H1 (cell line): ENCODE data around the gene MYL7. TPM values are rescaled to one million over a fixed set of nuclear protein-coding genes. Genes with fewer than 3 reads are reported as not detected.

Experiments used
- CTCF ChIA-PET: fragments of 300-600 bp; sonication (Branson Sonifier 250); formaldehyde crosslinking; loops from one replicate; lab custom pipeline; 2021; ENCODE audit not compliant: partially characterized antibody; lab: Charles Lee
- POLR2A ChIA-PET: fragments of 300-600 bp; sonication (Branson Sonifier 250); formaldehyde crosslinking; loops from one replicate; lab custom pipeline; 2021; ENCODE audit warnings: inconsistent platforms; ENCODE audit not compliant: partially characterized antibody; lab: Charles Lee
- DNase-seq, 2 experiments: peaks; one replicate each; pipeline versions ENCODE4 v3.0.0 to v3.0.0-alpha.2; 2010 to 2022; ENCODE audit warnings: low spot score in 2 of 2, low read depth in 1 of 2, mixed read lengths in 1 of 2
- FAIRE-seq: peaks from 2 replicates; lab custom pipeline; 2011; peaks lifted over from hg19 to GRCh38; lab: Jason Lieb, UNC
- H2AFZ ChIP-seq: 2 replicates; pipeline ENCODE4 v1.8.1; 2012; ENCODE audit warnings: low read length, inconsistent platforms
- H2AK5ac ChIP-seq: 2 replicates; pipeline ENCODE4 v1.6.1; 2013; ENCODE audit warnings: low read depth, low read length
- H2BK120ac ChIP-seq: replicated peaks from 2 replicates; pipeline ENCODE3; 2013; ENCODE audit warnings: low read depth, low read length, inconsistent platforms
- H2BK12ac ChIP-seq: 2 replicates; pipeline ENCODE4 v1.6.1; 2013; ENCODE audit warnings: low read depth, low read length
- H2BK15ac ChIP-seq: 2 replicates; pipeline ENCODE4 v1.6.1; 2013; ENCODE audit warnings: low read length
- H2BK20ac ChIP-seq: 2 replicates; pipeline ENCODE4 v1.6.1; 2013; ENCODE audit warnings: low read length
- H2BK5ac ChIP-seq: 2 replicates; pipeline ENCODE4 v1.6.1; 2013; ENCODE audit warnings: low read depth, low read length
- H3K14ac ChIP-seq: 2 replicates; pipeline ENCODE4 v1.6.1; 2013; ENCODE audit warnings: inconsistent platforms; ENCODE audit not compliant: insufficient read length
- H3K18ac ChIP-seq: 2 replicates; pipeline ENCODE4 v1.6.1; 2013; ENCODE audit warnings: low read length; ENCODE audit errors: extremely low read depth
- H3K23ac ChIP-seq: 2 replicates; pipeline ENCODE4 v1.6.1; 2013; ENCODE audit warnings: inconsistent platforms; ENCODE audit not compliant: insufficient read length
- H3K23me2 ChIP-seq: 2 replicates; pipeline ENCODE4 v1.6.1; 2013; ENCODE audit warnings: low read depth, low read length
- H3K27ac ChIP-seq: 2 replicates; pipeline ENCODE4 v1.6.1; 2011; ENCODE audit warnings: low read depth, low read length, inconsistent platforms
- H3K27me3 ChIP-seq, 4 experiments: replicated peaks in 1 of 4; 1 replicate in 1 of 4; 2 replicates in 3 of 4; pipeline versions ENCODE4 v1.6.1 to v1.8.1; 2011 to 2013; ENCODE audit warnings: low read length in 3 of 4, mild to moderate bottlenecking in 3 of 4, inconsistent platforms in 2 of 4, mixed read lengths in 2 of 4, moderate library complexity in 1 of 4; ENCODE audit not compliant: control insufficient read depth in 3 of 4, insufficient read depth in 3 of 4; ENCODE audit errors: extremely low read depth in 1 of 4
- H3K36me3 ChIP-seq, 4 experiments: 2 replicates each; pipeline versions ENCODE4 v1.6.1 to v1.8.1; 2011 to 2013; ENCODE audit warnings: mild to moderate bottlenecking in 4 of 4, low read length in 3 of 4, moderate library complexity in 2 of 4, control low read depth in 1 of 4, inconsistent platforms in 1 of 4; ENCODE audit not compliant: insufficient read depth in 4 of 4, control insufficient read depth in 2 of 4
- H3K4ac ChIP-seq: replicated peaks from 2 replicates; pipeline ENCODE3; 2013; ENCODE audit warnings: low read length, low read depth, mixed read lengths, inconsistent platforms; ENCODE audit not compliant: insufficient read length
- H3K4me1 ChIP-seq, 4 experiments: replicated peaks in 1 of 4; 1 replicate in 1 of 4; 2 replicates in 3 of 4; pipeline versions ENCODE4 v1.6.1 to v1.8.1; 2011 to 2013; ENCODE audit warnings: low read length in 3 of 4, inconsistent platforms in 2 of 4, mixed read lengths in 1 of 4; ENCODE audit not compliant: insufficient read depth in 4 of 4, control insufficient read depth in 3 of 4
- H3K4me2 ChIP-seq, 2 experiments: 2 replicates each; pipeline versions ENCODE4 v1.6.1 to v1.8.1; 2011 to 2013; ENCODE audit warnings: low read depth in 2 of 2, low read length in 2 of 2, control low read depth in 1 of 2, inconsistent platforms in 1 of 2, mild to moderate bottlenecking in 1 of 2; ENCODE audit not compliant: insufficient read depth in 1 of 2
- H3K4me3 ChIP-seq, 4 experiments: fragments of 200-600, 300-600 bp in 1 of 4; sonication (generic), shearing (Covaris generic), sonication (Bioruptor Twin) in 1 of 4; 2 replicates each; pipeline versions ENCODE4 v1.5.1 to v1.8.1; 2011 to 2016; ENCODE audit warnings: low read length in 4 of 4, low read depth in 3 of 4, control low read depth in 2 of 4, inconsistent platforms in 2 of 4, mild to moderate bottlenecking in 2 of 4, mixed read lengths in 1 of 4, moderate library complexity in 1 of 4; ENCODE audit not compliant: insufficient read depth in 2 of 4; ENCODE audit errors: extremely low read depth in 1 of 4
- H3K56ac ChIP-seq: replicated peaks from 2 replicates; pipeline ENCODE3; 2013; ENCODE audit warnings: low read depth, mild to moderate bottlenecking, mixed read lengths, low read length, inconsistent platforms; ENCODE audit not compliant: insufficient read length
- H3K79me1 ChIP-seq: 2 replicates; pipeline ENCODE4 v1.6.1; 2013; ENCODE audit warnings: low read depth, low read length, control low read depth
- H3K79me2 ChIP-seq, 2 experiments: 2 replicates each; pipeline versions ENCODE4 v1.6.1 to v1.8.1; 2012 to 2013; ENCODE audit warnings: low read length in 2 of 2, mild to moderate bottlenecking in 2 of 2, inconsistent platforms in 1 of 2; ENCODE audit not compliant: insufficient read depth in 2 of 2, control insufficient read depth in 1 of 2
- H3K9ac ChIP-seq, 4 experiments: replicated peaks in 1 of 4; 1 replicate in 1 of 4; 2 replicates in 3 of 4; pipeline versions ENCODE4 v1.6.1 to v1.8.1; 2011 to 2013; ENCODE audit warnings: low read depth in 3 of 4, low read length in 3 of 4, control low read depth in 2 of 4, mild to moderate bottlenecking in 2 of 4, moderate library complexity in 2 of 4, inconsistent platforms in 1 of 4; ENCODE audit errors: extremely low read depth in 1 of 4
- H3K9me3 ChIP-seq, 2 experiments: 2 replicates each; pipeline versions ENCODE4 v1.6.1 to v1.8.1; 2012 to 2013; ENCODE audit warnings: mild to moderate bottlenecking in 2 of 2, moderate library complexity in 2 of 2, control low read depth in 1 of 2, inconsistent platforms in 1 of 2, low read depth in 1 of 2, low read length in 1 of 2, mixed read lengths in 1 of 2; ENCODE audit not compliant: insufficient read depth in 2 of 2
- H4K20me1 ChIP-seq, 2 experiments: replicated peaks in 1 of 2; 2 replicates each; pipeline versions ENCODE3 to v1.8.1; 2011 to 2013; ENCODE audit warnings: inconsistent platforms in 2 of 2, low read length in 2 of 2, mild to moderate bottlenecking in 1 of 2; ENCODE audit not compliant: insufficient read depth in 2 of 2, control insufficient read depth in 1 of 2
- H4K5ac ChIP-seq: 2 replicates; pipeline ENCODE4 v1.6.1; 2013; ENCODE audit warnings: low read length, low read depth, mixed read lengths, inconsistent platforms; ENCODE audit not compliant: insufficient read length
- H4K8ac ChIP-seq: 2 replicates; pipeline ENCODE4 v1.8.0; 2013; ENCODE audit warnings: mild to moderate bottlenecking, moderate library complexity, low read length, inconsistent platforms; ENCODE audit not compliant: insufficient read depth; ENCODE audit errors: extremely low read depth
- H4K91ac ChIP-seq: replicated peaks from 2 replicates; pipeline ENCODE3; 2013; ENCODE audit warnings: low read length, mixed read lengths, inconsistent platforms; ENCODE audit not compliant: insufficient read length
- CEBPB ChIP-seq: IDR thresholded peaks from 2 replicates; pipeline ENCODE4 v1.6.1; 2012; ENCODE audit warnings: low read depth, low read length
- EZH2 ChIP-seq: fragments of 200-600 bp; sonication (generic); IDR thresholded peaks from 2 replicates; pipeline ENCODE4 v1.7.1; 2012; ENCODE audit warnings: low read depth, mild to moderate bottlenecking, moderate library complexity, low read length, inconsistent platforms; ENCODE audit not compliant: severe bottlenecking
- HDAC2 ChIP-seq, 2 experiments: fragments of 300-600 bp in 1 of 2; sonication (generic) in 1 of 2; IDR thresholded peaks; 2 replicates each; pipeline ENCODE4 v1.6.1; 2011 to 2012; ENCODE audit warnings: low read depth in 2 of 2, low read length in 2 of 2, mild to moderate bottlenecking in 2 of 2, moderate library complexity in 2 of 2, borderline replicate concordance in 1 of 2, inconsistent platforms in 1 of 2
- TBP ChIP-seq: IDR thresholded peaks from 2 replicates; pipeline ENCODE4 v1.6.1; 2011; ENCODE audit warnings: low read depth, low read length, improper control_type of control experiment
- YY1 ChIP-seq: IDR thresholded peaks from 2 replicates; pipeline ENCODE4 v1.6.1; 2011; ENCODE audit warnings: low read depth, mild to moderate bottlenecking, low read length
- WGBS, 2 experiments: shearing (Covaris generic) in 1 of 2; methylation state at CpG; one replicate each; pipeline versions ENCODE4 v1.1.6 to v1.1.7; 2013 to 2015; ENCODE audit warnings: low lambda C conversion rate in 2 of 2, mixed read lengths in 2 of 2, inconsistent platforms in 1 of 2, low coverage in 1 of 2, missing lambda C conversion rate in 1 of 2; ENCODE audit not compliant: insufficient replicate concordance in 2 of 2, insufficient coverage in 1 of 2, insufficient read length in 1 of 2; ENCODE audit errors: extremely low coverage in 1 of 2, missing lambda C conversion rate in 1 of 2; 5-methylcytosine and 5-hydroxymethylcytosine counted together
- polyA plus RNA-seq, 7 experiments: library from polyadenylated mRNA; depleted of rRNA in 3 of 7; stranded (reverse) in 5 of 7; unstranded in 2 of 7; fragments of >200 nt in 5 of 7; fragments of 200-250 nt in 2 of 7; gene quantifications; 1 replicate in 5 of 7; 2 replicates in 1 of 7; 4 replicates in 1 of 7; pipeline versions ENCODE4 v1.2.1 to v1.2.3, GENCODE V29; 2011 to 2013; ENCODE audit warnings: missing spikeins in 2 of 7, mixed read lengths in 2 of 7
- total RNA-seq: library from RNA; stranded (reverse); fragmentation: NEBNext Ultra II Directional; extraction: Animal tissue kit (Norgen Biotek cat#: 25700); gene quantifications from 2 replicates; pipeline ENCODE4 v1.2.1, GENCODE V29; 2021

The MYL7 gene
- total and polyA plus RNA-seq, 2 of the 8 experiments (the other 6 are each of a cell fraction or from before 2014, with no cell fraction given) = 3.3 to 3.4 TPM

GRCh38 chr7:44148166-44148565, 7.0 kb upstream of the MYL7 start:
- H3K4me3 ChIP-seq = no peak overlapping the region
- H3K9me3 ChIP-seq = no peaks in the 10 kb centered on the region
- H4K8ac ChIP-seq = no peak overlapping the region
- H2BK12ac ChIP-seq = no peak overlapping the region
- H3K4me2 ChIP-seq = no peak overlapping the region
- H3K4me1 ChIP-seq = peaks cover 0 to 20% (median 8%) of the 10 kb centered on the region in 4 experiments; a peak in 4 of 7 replicates
- no peak overlapping the region for H2BK120ac ChIP-seq
- H3K4ac ChIP-seq = no peak overlapping the region
- H4K20me1 ChIP-seq = no peaks in the 10 kb centered on the region
- no peak overlapping the region for H4K91ac ChIP-seq
- no peak overlapping the region for H3K23ac ChIP-seq
- no peaks in the 10 kb centered on the region for H3K36me3 ChIP-seq
- peaks cover 8% of the 10 kb centered on the region; the same call in 1 of the 2 replicates for H3K23me2 ChIP-seq
- H2AFZ ChIP-seq = no peak overlapping the region
- FAIRE-seq (no peak), DNase-seq (no peak)
- no peak overlapping the region for H2BK5ac ChIP-seq
- H3K79me1 ChIP-seq = no peaks in the 10 kb centered on the region
- H3K9ac ChIP-seq = no peak overlapping the region
- ChIA-PET CTCF (interaction anchor here (0.6 to 3.1 kb wide), 14 partner anchors 9 to 97 kb away, joined by 3 to 21 read pairs (median 4); no protein-coding TSS in a partner anchor), POLR2A (interaction anchor here (1.2 to 1.8 kb wide), 3 partner anchors 15 to 60 kb away, joined by 3 to 7 read pairs (median 6); no protein-coding TSS in a partner anchor)
- H2AK5ac ChIP-seq = no peak overlapping the region
- H2BK20ac ChIP-seq = no peak overlapping the region
- 91% methylated on average over 2 of the region's 2 CpGs; no CpG with 5 or more reads in 1 of the 2 experiments for WGBS, 2 experiments
- no peak overlapping the region for H3K27ac ChIP-seq
- H3K79me2 ChIP-seq = no peaks in the 10 kb centered on the region
- no peak overlapping the region for H3K56ac ChIP-seq
- no peak overlapping the region for H3K14ac ChIP-seq
- 0 out of 2 replicates have a peak overlapping the region, but pooled peaks have one; percentile 4 for H3K18ac ChIP-seq
- no peak overlapping the region for H4K5ac ChIP-seq
- H2BK15ac ChIP-seq = no peak overlapping the region
- H3K27me3 ChIP-seq = peaks cover 13 to 27% (median 22%) of the 10 kb centered on the region in 4 experiments
- TF ChIP-seq HDAC2 (IDR thresholded peaks at IDR 0.05; ENCODE audit: borderline replicate concordance in 1 of 2, low read depth in 2 of 2, low read length in 2 of 2) = no peak
- TF ChIP-seq TBP = no peak
- no peak for TF ChIP-seq YY1
- TF ChIP-seq CEBPB = no peak
- no peak for TF ChIP-seq EZH2
